HUES6 (cell line): ENCODE measurements around the gene CTNNA1.
"Not testable (repeated sequence)": the region's sequence is repeated elsewhere in the genome, so short reads cannot be mapped to it uniquely, and the experiment has no call there.

Experiments
- H3K27ac ChIP-seq: 2 replicates; pipeline ENCODE4 v1.7.0; 2013; ENCODE audit warnings: low read depth, mild to moderate bottlenecking, low read length, inconsistent platforms
- H3K27me3 ChIP-seq: 2 replicates; pipeline ENCODE4 v1.6.1; 2013; ENCODE audit warnings: low read length; ENCODE audit not compliant: control insufficient read depth, insufficient read depth
- H3K36me3 ChIP-seq: 2 replicates; pipeline ENCODE4 v1.6.1; 2013; ENCODE audit warnings: low read length; ENCODE audit not compliant: control insufficient read depth, insufficient read depth
- H3K4me1 ChIP-seq: 2 replicates; pipeline ENCODE4 v1.6.1; 2013; ENCODE audit warnings: low read length; ENCODE audit not compliant: control insufficient read depth, insufficient read depth
- H3K4me3 ChIP-seq: 2 replicates; pipeline ENCODE4 v1.5.1; 2013; ENCODE audit warnings: low read depth, low read length
- H3K9ac ChIP-seq: one replicate; pipeline ENCODE4 v1.6.1; 2013; ENCODE audit warnings: mild to moderate bottlenecking, low read length
- H3K9me3 ChIP-seq: 2 replicates; pipeline ENCODE4 v1.6.1; 2013; ENCODE audit warnings: low read depth, low read length; ENCODE audit not compliant: control insufficient read depth, insufficient read depth

The CTNNA1 gene

GRCh38 chr5:138725818-138726416, 27.3 kb upstream of the CTNNA1 start:
- peak overlapping the region; percentile 45 for H3K9ac ChIP-seq
- peak overlapping the region; percentile 66 for H3K27ac ChIP-seq
- no peaks in the 10 kb centered on the region for H3K9me3 ChIP-seq
- H3K4me3 ChIP-seq: peak overlapping the region; percentile 13; the same call in 1 of the 2 replicates
- no peaks in the 10 kb centered on the region for H3K36me3 ChIP-seq
- no peaks in the 10 kb centered on the region for H3K27me3 ChIP-seq
- H3K4me1 ChIP-seq: peaks cover 40% of the 10 kb centered on the region

DNA sequence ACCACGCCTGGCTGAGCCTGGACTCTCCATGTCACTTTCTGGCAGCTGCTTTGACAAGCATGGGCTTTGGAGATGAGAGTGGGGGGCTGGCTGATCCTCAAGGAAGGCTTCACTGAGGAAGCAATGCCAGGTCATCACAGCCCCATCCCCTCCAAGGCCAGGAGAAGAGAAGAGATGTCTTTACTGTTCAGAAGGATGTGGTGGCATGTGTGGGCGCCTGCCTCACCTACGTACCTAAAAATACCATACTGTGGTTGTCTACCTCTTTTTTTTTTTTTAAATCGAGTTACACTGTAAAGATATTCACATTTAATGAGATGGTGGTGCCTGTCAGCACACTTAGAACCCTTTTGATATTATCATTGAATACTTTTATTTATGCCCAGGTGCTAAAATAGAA, 26.4 kb upstream of the CTNNA1 start:
- no peaks in the 10 kb centered on the region for H3K36me3 ChIP-seq
- no peak overlapping the region for H3K4me3 ChIP-seq
- H3K9ac ChIP-seq: no peak overlapping the region
- H3K27ac ChIP-seq: no peak overlapping the region
- H3K4me1 ChIP-seq: peaks cover 38% of the 10 kb centered on the region
- no peaks in the 10 kb centered on the region for H3K27me3 ChIP-seq
- H3K9me3 ChIP-seq: no peaks in the 10 kb centered on the region

- H3K9ac ChIP-seq, H3K9me3 ChIP-seq: not testable (repeated sequence)
These were observed 22.7 kb upstream of the CTNNA1 start for GRCh38 chr5:138730496-138730895.

DNA sequence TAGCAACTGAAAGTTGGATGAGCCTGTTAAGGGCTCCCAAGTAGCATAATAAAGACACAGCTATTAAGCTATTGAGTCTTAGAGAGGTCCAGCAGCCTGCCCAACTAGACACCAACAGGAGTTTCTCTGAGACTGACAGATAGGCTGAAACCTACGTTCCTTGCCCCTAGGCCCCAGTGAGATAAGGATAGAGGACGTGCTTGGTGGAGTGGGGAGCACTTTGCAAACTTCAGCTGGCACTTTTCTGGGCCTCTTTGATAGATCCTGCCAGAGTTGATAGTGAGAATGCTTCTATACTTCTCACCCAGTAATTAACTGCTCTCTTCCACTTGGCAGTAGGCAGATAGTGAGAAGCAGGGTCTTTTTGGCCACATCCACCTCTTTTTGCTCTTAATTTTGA, 20.8 kb upstream of the CTNNA1 start:
- Histone ChIP-seq H3K4me1 (no peaks in the 10 kb centered on the region), H3K27me3 (no peaks in the 10 kb centered on the region), H3K9ac (no peak overlapping the region), H3K27ac (no peak overlapping the region), H3K9me3 (no peaks in the 10 kb centered on the region), H3K36me3 (no peaks in the 10 kb centered on the region), H3K4me3 (no peak overlapping the region)

More at GRCh38 chr5:138730496-138730895, 22.7 kb upstream of the CTNNA1 start:
- not testable (repeated sequence) for H3K27ac ChIP-seq, H3K27me3 ChIP-seq, H3K4me1 ChIP-seq, H3K36me3 ChIP-seq, H3K4me3 ChIP-seq

- Histone ChIP-seq H3K9ac (no peak overlapping the region), H3K27ac (no peak overlapping the region), H3K4me3 (no peak overlapping the region), H3K27me3 (no peaks in the 10 kb centered on the region), H3K4me1 (no peaks in the 10 kb centered on the region), H3K36me3 (no peaks in the 10 kb centered on the region), H3K9me3 (no peaks in the 10 kb centered on the region)
These were observed 20.3 kb upstream of the CTNNA1 start for GRCh38 chr5:138732933-138733332.

DNA sequence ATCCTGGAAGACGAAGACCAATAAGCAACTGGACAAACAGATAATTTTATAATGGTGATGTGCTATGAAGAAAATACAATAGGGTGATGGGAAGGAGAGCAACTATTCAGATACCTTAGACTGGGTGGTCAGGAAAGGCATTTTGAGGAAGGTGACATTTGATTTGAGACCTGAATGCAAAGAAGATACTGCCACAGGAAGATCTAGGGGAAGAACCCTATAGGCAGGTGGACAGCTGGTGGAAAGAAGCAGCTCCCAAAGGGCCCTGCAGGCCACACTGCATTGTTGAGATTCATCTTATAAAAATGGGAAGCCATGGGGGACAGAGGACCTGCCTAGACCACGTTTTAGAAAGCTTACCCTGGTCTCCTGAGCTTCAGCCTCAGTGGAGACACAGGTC, 19.7 kb upstream of the CTNNA1 start:
- Histone ChIP-seq H3K27ac (no peak overlapping the region), H3K27me3 (no peaks in the 10 kb centered on the region), H3K9me3 (no peaks in the 10 kb centered on the region), H3K36me3 (no peaks in the 10 kb centered on the region), H3K4me3 (no peak overlapping the region), H3K4me1 (no peaks in the 10 kb centered on the region), H3K9ac (no peak overlapping the region)

- Histone ChIP-seq H3K9ac (no peak overlapping the region), H3K4me3 (no peak overlapping the region), H3K27me3 (no peaks in the 10 kb centered on the region), H3K27ac (no peak overlapping the region), H3K4me1 (peaks cover 5% of the 10 kb centered on the region; the same call in 1 of the 2 replicates), H3K9me3 (no peaks in the 10 kb centered on the region), H3K36me3 (no peaks in the 10 kb centered on the region)
These were observed 16.9 kb upstream of the CTNNA1 start for GRCh38 chr5:138736293-138736692.

GRCh38 chr5:138737494-138738265, 15.5 kb upstream of the CTNNA1 start:
- no peak overlapping the region for H3K4me3 ChIP-seq
- peaks cover 5% of the 10 kb centered on the region; the same call in 1 of the 2 replicates for H3K4me1 ChIP-seq
- H3K9me3 ChIP-seq: no peaks in the 10 kb centered on the region
- H3K27ac ChIP-seq: no peak overlapping the region
- no peak overlapping the region for H3K9ac ChIP-seq
- H3K36me3 ChIP-seq: no peaks in the 10 kb centered on the region
- H3K27me3 ChIP-seq: no peaks in the 10 kb centered on the region

DNA sequence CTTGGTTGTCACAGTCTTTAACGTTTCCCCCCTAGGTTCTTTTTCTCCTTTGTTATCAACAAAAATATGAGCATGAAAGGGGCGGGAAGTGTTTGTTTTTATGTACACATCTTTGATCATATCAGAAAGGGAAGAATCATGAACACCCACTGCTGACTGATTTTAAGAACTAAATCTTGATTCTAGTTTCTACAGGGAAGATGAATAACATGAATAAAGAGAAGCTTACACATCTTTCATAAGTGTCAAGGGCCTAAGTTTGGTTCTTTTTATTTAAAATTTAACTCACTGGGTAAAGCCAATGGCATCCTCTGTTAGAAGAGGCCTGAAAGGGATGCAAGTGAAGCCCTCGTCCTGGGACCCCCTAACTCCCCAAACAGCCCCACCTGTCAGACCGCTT, 14.8 kb upstream of the CTNNA1 start:
- no peak overlapping the region for H3K4me3 ChIP-seq
- peaks cover 5% of the 10 kb centered on the region for H3K4me1 ChIP-seq
- no peaks in the 10 kb centered on the region for H3K9me3 ChIP-seq
- H3K9ac ChIP-seq: no peak overlapping the region
- H3K27ac ChIP-seq: no peak overlapping the region
- no peaks in the 10 kb centered on the region for H3K27me3 ChIP-seq
- no peaks in the 10 kb centered on the region for H3K36me3 ChIP-seq

- H3K4me1 ChIP-seq: peaks cover 5% of the 10 kb centered on the region
- no peaks in the 10 kb centered on the region for H3K27me3 ChIP-seq
- no peak overlapping the region for H3K9ac ChIP-seq
- H3K9me3 ChIP-seq: no peaks in the 10 kb centered on the region
- no peaks in the 10 kb centered on the region for H3K36me3 ChIP-seq
- H3K4me3 ChIP-seq: no peak overlapping the region
- H3K27ac ChIP-seq: peak overlapping the region; percentile 26; the same call in 1 of the 2 replicates
These were observed 13.3 kb upstream of the CTNNA1 start for GRCh38 chr5:138739938-138740337.

- no peaks in the 10 kb centered on the region for H3K27me3 ChIP-seq
- no peaks in the 10 kb centered on the region for H3K9me3 ChIP-seq
- no peak overlapping the region for H3K27ac ChIP-seq
- no peak overlapping the region for H3K9ac ChIP-seq
- H3K4me3 ChIP-seq: no peak overlapping the region
- H3K4me1 ChIP-seq: peaks cover 6% of the 10 kb centered on the region
- H3K36me3 ChIP-seq: no peaks in the 10 kb centered on the region
These were observed 9.7 kb upstream of the CTNNA1 start for GRCh38 chr5:138743484-138743883.
